EH (cell line): Measurements from ENCODE around the gene RASL10B.

ENCODE experiments used
- DNase-seq: peaks from one replicate; pipeline ENCODE4 v3.0.0-alpha.2; 2015; ENCODE audit warnings: low read depth

RASL10B gene

GRCh38 chr17:35742896-35743477, 11.5 kb downstream of the RASL10B start:
- no peak for DNase-seq

GRCh38 chr17:35743626-35744328, 12.3 kb downstream of the RASL10B start:
- DNase-seq: peak; percentile 66

- DNase-seq: no peak
Observed at GRCh38 chr17:35744830-35745229, 13.4 kb downstream of the RASL10B start.

- no peak for DNase-seq
Observed at GRCh38 chr17:35745246-35745645, 13.8 kb downstream of the RASL10B start.

- no peak for DNase-seq
Observed at GRCh38 chr17:35745749-35746320, 14.4 kb downstream of the RASL10B start.

- peak; percentile 78 for DNase-seq
Observed at GRCh38 chr17:35747540-35748017, 16.1 kb downstream of the RASL10B start.

- peak; percentile 11 for DNase-seq
Observed at GRCh38 chr17:35748341-35748841, 17.0 kb downstream of the RASL10B start.

GRCh38 chr17:35748979-35749378, 17.5 kb downstream of the RASL10B start:
- DNase-seq: no peak

- peak; percentile 35 for DNase-seq
Observed at GRCh38 chr17:35749560-35750412, 18.3 kb downstream of the RASL10B start.

GRCh38 chr17:35750526-35751395, 19.3 kb downstream of the RASL10B start:
- no peak for DNase-seq

- DNase-seq: peak; percentile 44
Observed at GRCh38 chr17:35751541-35751940, 20.1 kb downstream of the RASL10B start.

GRCh38 chr17:35752471-35752870, 21.0 kb downstream of the RASL10B start:
- DNase-seq: no peak

GRCh38 chr17:35752945-35753764, 21.7 kb downstream of the RASL10B start, which contains the start of gene GAS2L2:
TSS of gene GAS2L2 (minus strand) at chr17:35753239. CDS start at chr17:35752850, 389 bp downstream.
- DNase-seq: peak; percentile 20

- DNase-seq: no peak
Observed at GRCh38 chr17:35757243-35757642, 25.8 kb downstream of the RASL10B start.

GRCh38 chr17:35760587-35760986, 29.1 kb downstream of the RASL10B start, which contains the start of gene C17orf50:
TSS of gene C17orf50 (plus strand) at chr17:35760887. CDS start at chr17:35760942, 55 bp downstream.
- no peak for DNase-seq

- no peak for DNase-seq
Observed at GRCh38 chr17:35761601-35762000, 30.2 kb downstream of the RASL10B start.

- DNase-seq: no peak
Observed at GRCh38 chr17:35763767-35764122, 32.3 kb downstream of the RASL10B start.

GRCh38 chr17:35764123-35764991, 32.9 kb downstream of the RASL10B start:
- peak; percentile 82 for DNase-seq

- DNase-seq: peak; percentile 60
Observed at GRCh38 chr17:35765086-35765710, 33.8 kb downstream of the RASL10B start.
